HFF-Myc (cell line): ENCODE data around the gene FASN.
"Not testable (repeated sequence)": the region's sequence is repeated elsewhere in the genome, so short reads cannot be mapped to it uniquely, and the experiment has no call there.

Experiments
- DNase-seq: peaks from one replicate; pipeline ENCODE4 v3.0.0-alpha.2; 2011; ENCODE audit warnings: low read depth; ENCODE audit errors: extremely low read depth
- H3K4me3 ChIP-seq: replicated peaks from 2 replicates; pipeline ENCODE4 v1.5.1; 2011; ENCODE audit warnings: low read depth, mild to moderate bottlenecking, control low read depth, low read length
- TF ChIP-seq, protein P1 (sequence below): IDR thresholded peaks from 2 replicates; pipeline ENCODE4 v1.5.1; 2012; ENCODE audit warnings: mild to moderate bottlenecking, low read depth, low read length, control low read depth; ENCODE audit errors: missing control alignments

The FASN gene

DNA sequence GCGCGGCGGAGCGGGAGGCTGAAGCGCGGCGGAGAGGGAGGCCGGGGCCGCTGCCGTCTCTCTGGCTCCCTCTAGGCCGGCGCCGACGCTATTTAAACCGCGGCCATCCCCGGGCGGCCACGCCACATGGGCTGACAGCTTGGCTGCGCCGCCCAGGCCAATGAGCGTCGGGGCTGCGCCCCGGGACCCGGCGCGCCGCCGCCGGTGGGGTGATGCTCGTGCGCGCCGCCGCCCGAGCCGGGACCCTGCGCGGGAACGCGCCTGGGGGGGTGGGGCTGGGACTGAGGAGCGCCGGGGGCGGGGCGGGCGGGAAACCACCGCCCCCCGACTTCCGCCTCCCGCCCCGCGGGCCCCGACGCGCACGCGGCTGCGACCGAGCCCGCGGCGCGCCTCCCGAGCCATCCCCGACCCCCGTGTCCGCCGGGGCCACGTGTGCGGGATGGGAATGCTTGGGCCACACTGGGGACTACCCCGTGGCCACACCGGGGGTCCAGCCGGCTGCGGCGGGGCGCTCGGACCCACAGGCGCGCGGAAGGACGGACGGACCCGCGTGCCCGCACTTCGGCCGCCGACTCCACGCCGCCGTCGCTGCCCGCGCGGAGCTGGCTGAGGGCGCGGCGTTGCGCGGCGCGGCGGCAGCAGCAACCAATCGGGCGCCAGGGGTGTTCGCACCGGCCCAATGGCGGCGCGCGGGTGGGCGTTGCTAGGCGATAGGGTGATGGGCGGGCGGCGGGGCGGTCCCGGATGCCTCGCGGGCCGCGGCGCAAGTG lies at the start of gene FASN:
TSS of gene FASN (minus strand) at position 68 of the 770 bp plus-strand sequence. CDS start 1,791 bp downstream, outside the sequence.
- peak; percentile 66 for DNase-seq
- TF ChIP-seq, protein P1, sequence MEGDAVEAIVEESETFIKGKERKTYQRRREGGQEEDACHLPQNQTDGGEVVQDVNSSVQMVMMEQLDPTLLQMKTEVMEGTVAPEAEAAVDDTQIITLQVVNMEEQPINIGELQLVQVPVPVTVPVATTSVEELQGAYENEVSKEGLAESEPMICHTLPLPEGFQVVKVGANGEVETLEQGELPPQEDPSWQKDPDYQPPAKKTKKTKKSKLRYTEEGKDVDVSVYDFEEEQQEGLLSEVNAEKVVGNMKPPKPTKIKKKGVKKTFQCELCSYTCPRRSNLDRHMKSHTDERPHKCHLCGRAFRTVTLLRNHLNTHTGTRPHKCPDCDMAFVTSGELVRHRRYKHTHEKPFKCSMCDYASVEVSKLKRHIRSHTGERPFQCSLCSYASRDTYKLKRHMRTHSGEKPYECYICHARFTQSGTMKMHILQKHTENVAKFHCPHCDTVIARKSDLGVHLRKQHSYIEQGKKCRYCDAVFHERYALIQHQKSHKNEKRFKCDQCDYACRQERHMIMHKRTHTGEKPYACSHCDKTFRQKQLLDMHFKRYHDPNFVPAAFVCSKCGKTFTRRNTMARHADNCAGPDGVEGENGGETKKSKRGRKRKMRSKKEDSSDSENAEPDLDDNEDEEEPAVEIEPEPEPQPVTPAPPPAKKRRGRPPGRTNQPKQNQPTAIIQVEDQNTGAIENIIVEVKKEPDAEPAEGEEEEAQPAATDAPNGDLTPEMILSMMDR, result peak; percentile 4
- peak within 1 kb of the TSS; percentile 96 for H3K4me3 ChIP-seq

DNA sequence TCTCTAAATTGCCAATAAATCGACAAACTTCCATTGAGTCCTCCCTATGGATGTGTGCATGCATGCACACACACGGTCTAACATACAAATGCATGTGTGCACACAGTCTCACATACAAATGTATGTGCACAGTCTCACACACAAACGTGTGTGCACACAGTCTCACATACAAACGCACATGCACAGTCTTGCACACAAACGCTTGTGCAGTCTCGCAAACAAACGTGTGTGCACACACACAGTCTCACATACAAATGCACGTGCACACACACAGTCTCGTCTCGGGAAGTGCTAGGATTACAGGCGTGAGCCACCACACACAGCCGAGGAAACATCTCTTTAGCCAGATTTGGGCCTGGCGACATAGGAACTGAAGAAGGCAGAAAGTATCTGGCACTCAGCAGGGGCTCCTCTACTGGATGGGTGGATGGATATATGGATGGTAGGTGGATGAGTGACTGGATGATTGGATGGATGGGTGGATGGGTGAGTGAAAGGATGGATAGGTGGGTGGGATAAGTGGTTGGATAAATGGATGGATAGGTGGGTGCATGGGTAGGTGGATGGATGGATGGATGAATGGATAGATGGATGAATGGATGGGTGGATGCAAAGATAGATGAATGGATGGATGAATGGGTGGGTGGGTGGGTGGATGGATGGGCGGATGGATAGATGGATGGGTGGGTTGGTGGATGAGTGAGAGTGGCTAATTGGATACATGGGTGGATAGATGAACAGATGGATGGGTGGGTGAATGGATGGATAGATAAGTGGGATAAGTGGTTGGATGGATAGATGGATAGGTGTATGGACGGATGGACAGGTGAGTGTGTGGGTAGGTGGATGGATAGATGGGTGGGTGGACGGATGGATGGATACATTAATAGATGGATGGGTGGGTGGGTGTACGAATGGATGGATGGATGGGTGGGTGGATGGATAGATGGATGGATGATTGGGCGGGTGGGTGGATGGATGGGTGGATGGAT lies 48.9 kb upstream of the FASN start:
- no peak overlapping the region for H3K4me3 ChIP-seq
- TF ChIP-seq, protein P1, result no peak
- no peak for DNase-seq

DNA sequence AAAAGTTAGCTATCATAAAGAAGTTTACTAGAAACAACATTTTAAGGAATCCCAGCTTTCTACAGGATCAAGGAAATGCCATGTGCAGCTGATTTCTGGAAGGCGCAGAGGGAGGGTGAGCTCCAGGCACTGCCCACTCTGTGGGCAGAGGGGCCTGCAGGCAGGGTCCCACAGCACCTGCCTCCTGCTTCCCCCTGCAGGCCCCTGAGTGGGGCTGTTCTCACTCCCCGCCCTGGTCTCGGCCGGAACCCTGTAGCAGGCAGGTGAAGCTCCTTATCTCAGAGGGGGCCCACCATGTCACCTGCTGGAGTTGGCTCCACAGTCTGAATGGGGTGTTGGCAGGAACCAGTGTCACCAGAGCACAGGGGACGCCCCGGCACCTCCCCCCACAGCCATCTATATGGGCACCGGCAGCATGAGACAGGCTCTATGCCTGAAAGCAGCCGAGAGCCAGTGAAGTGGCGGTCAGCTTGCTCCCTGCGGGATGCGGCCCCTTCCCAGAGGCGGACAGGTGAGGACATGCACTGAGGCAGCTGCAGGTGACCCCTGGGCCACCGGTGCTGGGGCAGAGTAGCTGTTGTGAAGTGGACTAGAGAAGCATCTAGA lies 47.6 kb upstream of the FASN start:
- no peak for DNase-seq
- TF ChIP-seq, protein P1, result no peak
- H3K4me3 ChIP-seq, result no peak overlapping the region

DNA sequence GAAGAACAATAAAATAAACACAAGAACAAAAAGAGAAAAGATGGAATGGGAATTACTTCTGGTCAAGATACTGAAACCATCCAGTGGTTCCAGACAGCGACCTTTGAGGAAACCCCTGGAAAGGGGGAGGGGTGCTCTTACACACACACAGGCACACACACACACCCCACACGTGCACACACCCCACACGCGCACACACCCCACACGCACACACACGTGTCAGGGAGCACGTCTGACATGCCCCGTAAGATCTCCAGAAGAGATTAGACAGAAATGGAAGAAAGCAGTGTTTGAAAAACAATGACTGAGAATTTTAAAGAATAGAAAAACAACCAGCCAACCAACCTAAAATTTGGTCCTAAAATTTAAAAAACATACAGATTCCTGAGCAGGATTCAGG lies 45.3 kb upstream of the FASN start:
- no peak overlapping the region for H3K4me3 ChIP-seq
- TF ChIP-seq, protein P1, result no peak
- DNase-seq, result no peak

DNA sequence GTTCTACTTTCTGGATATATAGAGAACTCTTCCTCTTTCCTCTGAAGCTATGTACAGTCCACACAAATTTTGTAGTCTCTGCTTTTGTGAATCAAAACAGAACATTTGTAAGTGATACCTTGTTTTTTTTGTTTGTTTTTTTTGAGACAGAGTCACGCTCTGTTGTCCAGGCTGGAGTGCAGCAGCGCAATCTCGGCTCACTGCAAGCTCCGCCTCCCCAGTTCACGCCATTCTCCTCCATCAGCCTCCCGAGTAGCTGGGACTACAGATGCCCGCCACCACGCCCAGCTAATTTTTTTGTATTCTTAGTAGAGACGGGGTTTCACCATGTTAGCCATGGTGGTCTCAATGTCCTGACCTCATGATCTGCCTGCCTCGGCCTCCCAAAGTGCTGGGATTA lies 41.9 kb upstream of the FASN start:
- not testable (repeated sequence) for DNase-seq, H3K4me3 ChIP-seq

DNA sequence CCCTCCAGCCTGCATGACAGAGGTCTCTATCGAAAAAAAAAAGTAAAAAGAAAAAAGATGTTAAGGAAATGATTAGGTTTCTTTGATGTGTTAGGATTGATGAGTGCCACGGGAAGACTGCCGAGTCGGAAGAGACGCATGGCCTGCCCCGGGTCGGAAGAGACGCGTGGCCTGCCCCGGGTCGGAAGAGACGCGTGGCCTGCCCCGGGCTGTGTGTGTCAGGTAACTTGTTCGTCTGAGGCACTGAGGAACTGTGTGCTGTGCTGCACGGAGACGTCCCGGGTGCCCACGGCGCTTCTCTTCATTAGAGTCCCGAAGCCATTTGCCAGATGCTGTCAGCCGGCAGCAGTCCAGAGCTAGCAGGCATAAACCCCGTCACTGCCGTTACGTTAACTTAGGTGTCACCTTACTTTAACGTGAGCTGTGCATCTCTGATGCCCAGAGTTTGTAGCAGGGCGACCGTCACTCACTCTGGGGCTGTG lies 40.5 kb upstream of the FASN start:
- no peak for DNase-seq
- TF ChIP-seq, protein P1, result no peak
- H3K4me3 ChIP-seq, result no peak overlapping the region

DNA sequence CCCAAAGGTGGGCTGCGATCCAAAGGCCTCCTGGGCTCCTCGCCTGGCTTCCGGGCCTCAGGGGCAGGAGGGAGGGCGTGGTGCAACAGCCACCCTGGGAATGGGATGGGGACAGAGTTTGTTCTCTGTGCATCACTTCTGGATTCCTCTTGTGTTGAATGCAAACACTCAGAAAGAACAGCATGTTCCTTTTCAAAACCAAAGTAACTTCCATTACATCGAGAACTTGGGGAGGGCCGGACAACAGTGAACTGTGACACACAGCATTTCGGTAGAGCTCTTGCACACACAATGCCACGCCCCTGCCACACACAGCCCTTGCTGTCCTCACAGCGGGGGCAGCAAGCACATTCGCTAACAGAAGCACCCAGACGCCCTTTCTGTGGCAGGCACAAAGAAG lies 36.1 kb upstream of the FASN start:
- DNase-seq, result no peak
- H3K4me3 ChIP-seq, result no peak overlapping the region
- TF ChIP-seq, protein P1, result no peak

DNA sequence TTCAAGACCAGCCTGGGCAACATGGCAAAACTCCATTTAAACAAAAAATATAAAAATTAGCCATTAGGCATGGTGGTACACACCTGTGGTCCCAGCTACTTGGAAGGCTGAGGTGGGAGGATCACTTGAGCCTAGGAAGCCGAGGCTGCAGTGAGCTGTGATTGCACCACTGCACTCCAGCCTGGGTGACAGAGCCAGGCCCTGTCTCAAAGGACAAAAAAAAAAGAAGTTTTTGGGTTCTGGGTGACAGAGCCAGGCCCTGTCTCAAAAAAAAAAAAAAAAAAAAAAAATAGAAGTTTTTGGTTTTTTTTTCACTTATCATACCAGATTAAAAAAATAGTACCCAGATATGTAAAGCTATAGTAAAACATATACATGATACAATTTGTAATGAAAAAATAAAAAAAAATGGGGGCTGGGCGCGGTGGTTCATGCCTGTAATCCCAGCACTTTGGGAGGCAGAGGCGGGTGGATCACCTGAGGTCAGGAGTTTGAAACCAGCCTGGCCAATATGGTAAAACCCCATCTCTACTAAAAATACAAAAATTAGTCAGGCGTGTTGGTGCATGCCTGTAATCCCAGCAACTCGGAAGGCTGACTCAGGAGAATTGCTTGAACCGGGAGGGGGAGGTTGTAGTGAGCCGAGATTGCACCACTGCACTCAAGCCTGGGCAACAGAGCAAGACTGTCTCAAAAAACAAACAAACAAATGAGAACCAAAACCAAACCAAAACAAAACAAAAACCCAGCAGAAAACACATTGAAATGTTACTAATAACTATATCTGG lies 35.3 kb upstream of the FASN start:
- not testable (repeated sequence) for H3K4me3 ChIP-seq
- peak; percentile 4 for DNase-seq
